GM18867 (cell line): Measurements from ENCODE around the gene ZNF892.
"Not testable (repeated sequence)": the region's sequence is repeated elsewhere in the genome, so short reads cannot be mapped to it uniquely, and the experiment has no call there.

Source experiments
- ATAC-seq: cut with Tn5 transposase; IDR thresholded peaks from one replicate; pipeline ENCODE4 v1.9.1; 2021; ENCODE audit warnings: mild to moderate bottlenecking, moderate library complexity; ENCODE audit not compliant: unreplicated experiment

ZNF892 gene

GRCh38 chr2:95225658-95226057 is 18.3 kb downstream of the ZNF892 start:
- no peak for ATAC-seq

GRCh38 chr2:95231723-95232122 is 24.4 kb downstream of the ZNF892 start:
- ATAC-seq, result no peak

DNA sequence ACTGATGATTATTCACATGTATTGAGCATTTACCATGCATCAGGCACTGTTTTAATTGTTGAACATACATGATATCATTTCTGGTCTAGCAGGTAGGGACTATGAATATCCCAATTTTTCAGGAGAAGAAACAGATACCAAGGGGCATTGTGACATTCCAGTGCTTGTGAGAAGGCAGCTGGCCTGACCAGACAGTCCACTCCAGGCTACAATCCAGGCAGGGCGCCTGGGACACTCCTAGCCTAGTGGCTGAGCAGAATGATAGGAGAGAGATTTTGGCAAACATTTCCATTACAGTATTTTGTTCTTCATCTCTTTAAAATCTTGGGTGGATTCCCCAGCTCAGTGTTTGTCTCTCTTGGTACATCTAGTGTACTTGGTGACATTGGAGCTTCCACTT is 24.9 kb downstream of the ZNF892 start:
- ATAC-seq, result no peak

DNA sequence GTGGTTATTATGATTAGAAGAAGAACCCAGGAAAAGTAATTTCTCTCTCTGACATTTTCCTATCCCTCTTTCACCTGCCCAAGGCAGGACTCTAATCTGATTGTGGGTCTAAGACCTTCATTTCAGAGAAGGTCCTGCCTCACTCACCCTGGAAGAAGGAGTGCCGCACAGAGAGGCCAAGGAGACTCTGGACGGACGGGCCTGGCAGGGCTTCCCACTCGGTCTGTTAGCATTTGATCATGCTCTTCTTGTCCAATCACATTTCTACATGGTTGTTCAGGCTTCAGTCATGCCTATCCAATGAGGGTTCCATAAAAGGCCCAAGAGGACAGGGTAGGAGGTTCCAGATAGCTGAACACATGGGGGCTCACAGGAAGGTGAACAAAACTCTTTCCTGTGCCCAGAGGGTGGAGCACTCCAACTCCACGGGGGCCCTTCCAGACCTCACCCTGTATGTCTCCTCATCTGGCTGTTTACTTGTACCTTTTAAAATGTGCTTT is 27.0 kb downstream of the ZNF892 start:
- ATAC-seq, result no peak

DNA sequence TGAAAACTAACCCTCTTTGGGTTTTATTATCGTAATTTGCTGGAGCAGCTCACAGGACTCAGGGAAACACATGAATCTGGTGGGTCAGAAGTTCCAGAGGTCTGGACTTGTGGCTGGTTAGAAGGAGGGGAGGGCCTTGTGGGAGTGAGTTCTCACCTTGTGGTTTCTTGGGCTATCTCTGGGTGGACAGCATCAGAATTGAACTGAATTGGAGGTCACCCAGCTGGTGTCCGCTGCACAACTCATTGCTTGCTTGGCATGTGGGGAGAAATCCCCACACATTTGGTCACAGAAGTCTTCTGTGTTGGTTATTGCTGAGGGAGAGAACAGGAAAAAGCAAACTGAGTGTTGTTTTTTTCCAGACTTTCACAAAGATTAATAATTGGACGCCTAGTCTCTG is 27.5 kb downstream of the ZNF892 start:
- ATAC-seq, result no peak

DNA sequence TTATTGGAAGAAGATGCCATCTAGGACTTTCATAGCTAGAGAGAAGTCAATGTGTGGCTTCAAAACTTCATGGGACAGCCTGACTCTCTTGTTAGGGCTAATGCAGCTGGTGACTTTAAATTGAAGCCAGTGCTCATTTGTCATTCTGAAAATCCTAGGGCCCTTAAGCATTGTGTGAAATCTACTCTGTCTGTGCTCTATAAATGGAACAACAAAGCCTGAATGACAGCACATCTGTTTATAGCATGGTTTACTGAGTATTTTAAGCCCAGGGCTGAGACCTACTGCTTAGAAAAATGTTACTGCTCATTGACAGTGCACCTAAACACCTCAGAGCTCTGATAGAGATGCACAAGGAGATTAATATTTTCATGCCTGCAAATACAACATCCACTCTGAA is 30.8 kb downstream of the ZNF892 start:
- ATAC-seq, result no peak

DNA sequence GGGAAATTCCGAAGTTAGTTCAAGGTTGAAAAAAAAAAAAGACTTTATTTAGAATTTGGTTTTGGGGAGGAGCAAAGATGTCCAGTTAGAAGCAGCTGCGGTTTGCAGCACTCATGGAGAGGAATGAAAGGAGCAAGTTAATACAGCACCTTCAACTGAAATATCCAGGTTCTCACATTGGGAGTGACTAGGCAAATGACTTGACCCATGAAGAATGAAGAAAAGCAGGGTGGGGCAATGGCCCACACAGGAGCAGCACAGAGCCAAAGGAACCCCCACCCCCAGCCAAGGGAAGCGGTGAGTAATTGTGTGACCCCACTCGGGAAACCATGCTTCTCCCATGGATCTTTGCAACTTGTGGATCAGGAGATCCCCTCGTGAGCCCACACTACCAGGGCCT is 32.8 kb downstream of the ZNF892 start:
- no peak for ATAC-seq

DNA sequence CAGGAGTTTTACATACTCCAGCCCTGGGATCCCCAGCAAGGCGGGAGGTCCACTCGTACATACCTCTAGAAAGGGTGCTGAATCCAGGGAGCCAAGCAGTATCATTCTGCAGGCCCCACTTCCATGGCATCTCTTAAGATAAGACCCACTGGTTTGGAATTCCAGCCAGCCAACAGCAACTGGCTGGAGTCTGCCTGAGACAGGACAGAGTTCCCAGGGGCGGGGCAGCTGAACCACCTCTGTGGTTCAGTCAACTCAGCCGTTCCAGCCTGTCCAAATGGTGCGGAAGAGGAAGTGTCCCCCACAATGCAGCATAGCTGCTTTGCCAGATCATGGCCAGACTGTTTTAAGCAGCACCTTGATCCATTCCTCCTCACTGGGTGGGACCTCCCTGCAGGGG is 33.2 kb downstream of the ZNF892 start:
- no peak for ATAC-seq

GRCh38 chr2:95242084-95242483 is 34.8 kb downstream of the ZNF892 start:
- not testable (repeated sequence) for ATAC-seq
